ENCODE results near the gene CIPC. TPM values are rescaled to one million over a fixed set of nuclear protein-coding genes. Genes with fewer than 3 reads are reported as not detected.

The CIPC gene
- total and polyA plus RNA-seq, 2 of the 4 experiments (the other 2 are of a cell fraction), result 6.6 to 12.9 TPM

DNA sequence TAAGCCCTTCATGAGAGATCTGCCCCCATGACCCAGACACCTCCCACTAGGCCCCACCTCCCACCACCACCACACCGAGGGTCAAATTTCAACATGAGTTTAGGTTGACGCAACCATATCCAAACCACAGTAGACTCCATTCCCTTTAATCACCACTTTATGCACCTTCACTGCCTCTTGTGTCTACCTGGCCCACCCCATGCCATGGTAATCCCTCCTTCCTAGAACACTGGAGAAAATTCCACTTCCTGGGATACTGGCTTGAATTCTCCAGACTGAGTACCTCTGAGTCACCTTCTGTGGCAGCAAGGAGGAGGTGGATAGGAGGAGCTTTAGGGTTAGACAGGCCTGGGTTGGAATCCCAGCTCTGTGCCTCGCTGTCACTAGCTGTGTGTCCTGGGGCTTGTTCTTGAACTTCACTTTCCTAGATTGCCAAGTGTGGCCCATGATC lies 26.1 kb upstream of the CIPC start:
- H3K9me1 ChIP-seq (ENCODE audit: insufficient read depth, low read length), result 0 out of 2 replicates have a peak, but pooled peaks cover 4% of the 10 kb centered on the region
- H3K4me3 ChIP-seq (ENCODE audit: insufficient read depth, low read depth, low read length), result no peak overlapping the region
- no peak overlapping the region for H2BK120ac ChIP-seq (ENCODE audit: low read depth, low read length)
- no peak overlapping the region for H3K4me2 ChIP-seq (ENCODE audit: low read depth, low read length)
- no peak overlapping the region for H2AFZ ChIP-seq (replicated peaks; ENCODE audit: low read length, poor library complexity)
- no peak overlapping the region for H4K5ac ChIP-seq (ENCODE audit: low read depth, low read length)
- no peak overlapping the region for H2BK5ac ChIP-seq (ENCODE audit: low read depth, low read length, poor library complexity, severe bottlenecking)
- no peaks in the 10 kb centered on the region for H4K20me1 ChIP-seq (ENCODE audit: insufficient read depth, low read length)
- TF ChIP-seq BHLHE40 (IDR thresholded peaks at IDR 0.05; ENCODE audit: low read depth, low read length) (no peak), FOS (IDR thresholded peaks at IDR 0.05; ENCODE audit: low read depth, low read length) (no peak), CHD1 (IDR thresholded peaks at IDR 0.05; ENCODE audit: low read depth, low read length) (no peak)
- TF ChIP-seq, protein P1, sequence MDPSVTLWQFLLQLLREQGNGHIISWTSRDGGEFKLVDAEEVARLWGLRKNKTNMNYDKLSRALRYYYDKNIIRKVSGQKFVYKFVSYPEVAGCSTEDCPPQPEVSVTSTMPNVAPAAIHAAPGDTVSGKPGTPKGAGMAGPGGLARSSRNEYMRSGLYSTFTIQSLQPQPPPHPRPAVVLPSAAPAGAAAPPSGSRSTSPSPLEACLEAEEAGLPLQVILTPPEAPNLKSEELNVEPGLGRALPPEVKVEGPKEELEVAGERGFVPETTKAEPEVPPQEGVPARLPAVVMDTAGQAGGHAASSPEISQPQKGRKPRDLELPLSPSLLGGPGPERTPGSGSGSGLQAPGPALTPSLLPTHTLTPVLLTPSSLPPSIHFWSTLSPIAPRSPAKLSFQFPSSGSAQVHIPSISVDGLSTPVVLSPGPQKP (IDR thresholded peaks at IDR 0.05; ENCODE audit: borderline replicate concordance, low read depth, low read length), result no peak
- no peak overlapping the region for H2AK9ac ChIP-seq (replicated peaks; ENCODE audit: low read depth, low read length, poor library complexity)
- ChIA-PET CTCF (interaction anchor here (1.4 to 6.0 kb wide), 4 partner anchors 8 to 198 kb away, joined by 3 to 111 read pairs (median 8); no protein-coding TSS in a partner anchor), POLR2A (ENCODE audit: unreplicated experiment) (no interaction called here)
- dilution Hi-C loops (cut with HindIII; ENCODE audit: low sequenced_read_pairs, unreplicated experiment) (no loop called here), intact Hi-C loops (cut with micrococcal nuclease) (loop anchor here (2.0 kb wide), 1 partner anchor 23 kb away; no protein-coding TSS in a partner anchor), in situ Hi-C loops (cut with MboI; ENCODE audit: low sequenced_read_pairs) (loop anchor here (25.0 kb wide), 1 partner anchor 1085 kb away; the partner anchor contains the start of genes IFT43 and TGFB3)
- H3K18ac ChIP-seq (ENCODE audit: low read depth, low read length), result no peak overlapping the region
- 67% methylated on average over 1 of the region's 3 CpGs; no CpG with 5 or more reads in 1 of the 2 experiments for WGBS, 2 experiments (ENCODE audit: extremely low coverage in 2 of 2, insufficient read length in 1 of 2)
- H3K56ac ChIP-seq (ENCODE audit: extremely low read depth, insufficient read depth, low read length), result no peak overlapping the region
- no peak overlapping the region for H3K27ac ChIP-seq (ENCODE audit: insufficient read depth, low read length)
- H2BK15ac ChIP-seq (ENCODE audit: low read depth, low read length), result no peak overlapping the region
- H3K9ac ChIP-seq (ENCODE audit: low read depth, low read length), result no peak overlapping the region
- no peaks in the 10 kb centered on the region for H3K9me3 ChIP-seq (ENCODE audit: control insufficient read depth, insufficient read depth, low read length)
- no peak overlapping the region for H2BK20ac ChIP-seq (ENCODE audit: low read depth, low read length)
- no peak overlapping the region for H3K23ac ChIP-seq (ENCODE audit: low read depth, low read length)
- no peak overlapping the region for H4K91ac ChIP-seq (ENCODE audit: insufficient read depth, low read depth, low read length)
- no peak overlapping the region for H3K14ac ChIP-seq (replicated peaks; ENCODE audit: low read depth, low read length)
- H4K8ac ChIP-seq (ENCODE audit: low read depth in 2 of 2, low read length in 2 of 2), result no peak overlapping the region
- no peak overlapping the region for H2AK5ac ChIP-seq (ENCODE audit: low read depth, low read length)
- BruUV-seq (replicated peaks), result no TSS peak
- H3K27me3 ChIP-seq (ENCODE audit: control insufficient read depth, insufficient read depth, low read length), result no peaks in the 10 kb centered on the region
- no peaks in the 10 kb centered on the region for H3K79me1 ChIP-seq (ENCODE audit: low read depth in 1 of 2, low read length in 2 of 2)
- H3K4ac ChIP-seq (ENCODE audit: low read depth, low read length), result no peak overlapping the region
- H3K36me3 ChIP-seq (ENCODE audit: control insufficient read depth, insufficient read depth, low read length), result no peaks in the 10 kb centered on the region
- peaks cover 1% of the 10 kb centered on the region for H3K4me1 ChIP-seq (ENCODE audit: control insufficient read depth, insufficient read depth, low read length)
- peak; percentile 39 for DNase-seq
- ATAC-seq (ENCODE audit: low read depth), result no peak

Measured in IMR-90 (cell line).